ENCODE data around the gene CCDC174.

DNA sequence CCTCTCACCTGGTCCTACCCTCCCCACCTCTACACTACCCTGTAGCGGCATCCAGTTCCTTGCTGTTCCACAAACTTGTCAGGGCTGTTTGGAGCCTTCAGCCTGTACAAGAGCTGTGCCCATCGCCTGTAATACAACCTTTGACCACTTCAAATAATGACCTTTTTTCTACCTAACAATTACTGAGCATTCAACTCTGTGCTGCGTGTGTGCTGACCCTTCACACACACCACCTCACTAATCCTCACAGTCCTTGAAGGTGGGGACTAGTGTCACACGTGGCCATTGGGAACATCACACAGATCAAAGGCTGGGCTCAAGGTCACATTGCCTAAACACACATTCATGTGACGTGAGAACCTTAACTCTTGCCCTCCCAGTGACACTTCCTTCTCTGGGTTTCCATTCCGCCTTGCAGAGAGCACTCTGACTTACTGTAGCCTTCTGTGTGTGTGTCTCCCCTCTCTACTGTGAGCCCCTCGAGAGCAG lies 26.5 kb downstream of the CCDC174 start:
- TF ChIP-seq POLR2AphosphoS5 (IDR thresholded peaks at IDR 0.05; ENCODE audit: insufficient read depth in 1 of 2, low read depth in 1 of 2), result no peak
- TF ChIP-seq, protein P1, sequence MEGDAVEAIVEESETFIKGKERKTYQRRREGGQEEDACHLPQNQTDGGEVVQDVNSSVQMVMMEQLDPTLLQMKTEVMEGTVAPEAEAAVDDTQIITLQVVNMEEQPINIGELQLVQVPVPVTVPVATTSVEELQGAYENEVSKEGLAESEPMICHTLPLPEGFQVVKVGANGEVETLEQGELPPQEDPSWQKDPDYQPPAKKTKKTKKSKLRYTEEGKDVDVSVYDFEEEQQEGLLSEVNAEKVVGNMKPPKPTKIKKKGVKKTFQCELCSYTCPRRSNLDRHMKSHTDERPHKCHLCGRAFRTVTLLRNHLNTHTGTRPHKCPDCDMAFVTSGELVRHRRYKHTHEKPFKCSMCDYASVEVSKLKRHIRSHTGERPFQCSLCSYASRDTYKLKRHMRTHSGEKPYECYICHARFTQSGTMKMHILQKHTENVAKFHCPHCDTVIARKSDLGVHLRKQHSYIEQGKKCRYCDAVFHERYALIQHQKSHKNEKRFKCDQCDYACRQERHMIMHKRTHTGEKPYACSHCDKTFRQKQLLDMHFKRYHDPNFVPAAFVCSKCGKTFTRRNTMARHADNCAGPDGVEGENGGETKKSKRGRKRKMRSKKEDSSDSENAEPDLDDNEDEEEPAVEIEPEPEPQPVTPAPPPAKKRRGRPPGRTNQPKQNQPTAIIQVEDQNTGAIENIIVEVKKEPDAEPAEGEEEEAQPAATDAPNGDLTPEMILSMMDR (IDR thresholded peaks at IDR 0.05), result no peak

Measured in vagina (tissue), 2 donors.